ENCODE measurements around the gene APOBEC2. TPM values are rescaled to one million over a fixed set of nuclear protein-coding genes. Genes with fewer than 3 reads are reported as not detected.
A peak's percentile ranks its signal among the peaks of the same experiment; 100 is the strongest.

Gene APOBEC2
- total RNA-seq, 1 experiment from 2014 or later = 4.8 TPM

DNA sequence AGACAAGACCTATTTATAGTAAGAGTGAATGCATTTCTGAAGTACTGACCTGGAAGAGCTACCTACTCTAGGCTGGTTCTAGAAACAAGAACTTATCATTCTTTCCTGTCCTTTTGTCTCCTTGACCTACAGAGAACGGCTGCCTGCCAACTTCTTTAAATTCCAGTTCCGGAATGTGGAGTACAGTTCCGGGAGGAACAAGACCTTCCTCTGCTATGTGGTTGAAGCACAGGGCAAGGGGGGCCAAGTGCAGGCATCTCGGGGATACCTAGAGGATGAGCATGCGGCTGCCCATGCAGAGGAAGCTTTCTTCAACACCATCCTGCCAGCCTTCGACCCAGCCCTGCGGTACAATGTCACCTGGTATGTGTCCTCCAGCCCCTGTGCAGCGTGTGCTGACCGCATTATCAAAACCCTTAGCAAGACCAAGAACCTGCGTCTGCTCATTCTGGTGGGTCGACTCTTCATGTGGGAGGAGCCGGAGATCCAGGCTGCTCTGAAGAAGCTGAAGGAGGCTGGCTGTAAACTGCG is 8.3 kb downstream of the APOBEC2 start:
- H3K27me3 ChIP-seq (replicated peaks; ENCODE audit: control insufficient read depth, insufficient read depth, low read length) = no peaks in the 10 kb centered on the region
- no peak for DNase-seq
- H3K9me3 ChIP-seq = no peaks in the 10 kb centered on the region
- CTCF ChIA-PET = no interaction called here
- intact Hi-C loops (cut with micrococcal nuclease; ENCODE audit: unreplicated experiment) = loop anchor here (10.0 kb wide), 1 partner anchor 346 kb away; no protein-coding TSS in a partner anchor
- H3K4me1 Mint-ChIP-seq (ENCODE audit: low read depth, unreplicated experiment) = peaks cover 86% of the 10 kb centered on the region
- H3K4me3 ChIP-seq (ENCODE audit: low read depth, low read length) = no peak overlapping the region
- H3K36me3 Mint-ChIP-seq (ENCODE audit: insufficient read depth, unreplicated experiment) = peaks cover 30% of the 10 kb centered on the region
- peaks cover 9% of the 10 kb centered on the region for H3K9me3 Mint-ChIP-seq (ENCODE audit: unreplicated experiment)
- no peaks in the 10 kb centered on the region; the same call in 1 of the 2 replicates for H3K36me3 ChIP-seq (ENCODE audit: control insufficient read depth, insufficient read depth, low read length)
- no peak overlapping the region for H3K4me3 Mint-ChIP-seq (ENCODE audit: unreplicated experiment)
- POLR2A ChIA-PET = interaction anchor here (0.7 kb wide), 1 partner anchor 370 kb away, joined by 9 read pairs; no protein-coding TSS in a partner anchor
- peak overlapping the region; percentile 32 for H3K27ac Mint-ChIP-seq (ENCODE audit: unreplicated experiment)
- peaks cover 92% of the 10 kb centered on the region for H3K4me1 ChIP-seq
- no TSS peak for BruUV-seq (replicated peaks)
- H3K27me3 Mint-ChIP-seq (ENCODE audit: insufficient read depth, unreplicated experiment) = no peaks in the 10 kb centered on the region
- TF ChIP-seq, protein P1, sequence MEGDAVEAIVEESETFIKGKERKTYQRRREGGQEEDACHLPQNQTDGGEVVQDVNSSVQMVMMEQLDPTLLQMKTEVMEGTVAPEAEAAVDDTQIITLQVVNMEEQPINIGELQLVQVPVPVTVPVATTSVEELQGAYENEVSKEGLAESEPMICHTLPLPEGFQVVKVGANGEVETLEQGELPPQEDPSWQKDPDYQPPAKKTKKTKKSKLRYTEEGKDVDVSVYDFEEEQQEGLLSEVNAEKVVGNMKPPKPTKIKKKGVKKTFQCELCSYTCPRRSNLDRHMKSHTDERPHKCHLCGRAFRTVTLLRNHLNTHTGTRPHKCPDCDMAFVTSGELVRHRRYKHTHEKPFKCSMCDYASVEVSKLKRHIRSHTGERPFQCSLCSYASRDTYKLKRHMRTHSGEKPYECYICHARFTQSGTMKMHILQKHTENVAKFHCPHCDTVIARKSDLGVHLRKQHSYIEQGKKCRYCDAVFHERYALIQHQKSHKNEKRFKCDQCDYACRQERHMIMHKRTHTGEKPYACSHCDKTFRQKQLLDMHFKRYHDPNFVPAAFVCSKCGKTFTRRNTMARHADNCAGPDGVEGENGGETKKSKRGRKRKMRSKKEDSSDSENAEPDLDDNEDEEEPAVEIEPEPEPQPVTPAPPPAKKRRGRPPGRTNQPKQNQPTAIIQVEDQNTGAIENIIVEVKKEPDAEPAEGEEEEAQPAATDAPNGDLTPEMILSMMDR (IDR thresholded peaks at IDR 0.05; ENCODE audit: insufficient read depth in 1 of 2, low read depth in 1 of 2, low read length in 1 of 2, severe bottlenecking in 1 of 2, unreplicated experiment in 1 of 2) = no peak

DNA sequence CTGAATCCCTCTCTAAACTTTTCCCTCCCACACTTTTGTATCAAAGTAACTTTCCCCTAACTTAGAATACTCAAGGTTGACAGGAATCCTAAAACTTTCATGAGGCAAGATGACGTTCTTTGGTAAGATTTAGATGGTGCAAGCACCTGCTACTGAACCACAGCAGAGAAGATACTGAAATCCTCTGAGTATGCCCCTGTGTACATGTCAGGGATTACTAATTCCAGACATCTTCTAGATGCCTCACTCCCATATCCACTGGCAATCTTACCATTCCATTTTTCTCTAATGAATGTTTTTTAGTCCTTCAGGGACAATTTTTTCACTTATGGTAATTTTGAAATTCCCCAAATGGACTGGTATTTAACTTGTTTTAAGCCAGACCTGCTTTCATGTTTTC is 9.1 kb downstream of the APOBEC2 start:
- H3K4me3 ChIP-seq (ENCODE audit: low read depth, low read length) = no peak overlapping the region
- H3K9me3 ChIP-seq = no peaks in the 10 kb centered on the region
- H3K36me3 ChIP-seq (ENCODE audit: control insufficient read depth, insufficient read depth, low read length) = no peaks in the 10 kb centered on the region; the same call in 1 of the 2 replicates
- peak overlapping the region; percentile 11 for H3K4me3 Mint-ChIP-seq (ENCODE audit: unreplicated experiment)
- peaks cover 36% of the 10 kb centered on the region for H3K36me3 Mint-ChIP-seq (ENCODE audit: insufficient read depth, unreplicated experiment)
- intact Hi-C loops (cut with micrococcal nuclease; ENCODE audit: unreplicated experiment) = loop anchor here (10.0 kb wide), 1 partner anchor 347 kb away; no protein-coding TSS in a partner anchor
- no peaks in the 10 kb centered on the region for H3K27me3 Mint-ChIP-seq (ENCODE audit: insufficient read depth, unreplicated experiment)
- TF ChIP-seq, protein P1 (IDR thresholded peaks at IDR 0.05; ENCODE audit: insufficient read depth in 1 of 2, low read depth in 1 of 2, low read length in 1 of 2, severe bottlenecking in 1 of 2, unreplicated experiment in 1 of 2) = no peak
- H3K4me1 Mint-ChIP-seq (ENCODE audit: low read depth, unreplicated experiment) = peaks cover 88% of the 10 kb centered on the region
- no peak for DNase-seq
- ChIA-PET POLR2A (no interaction called here), CTCF (no interaction called here)
- H3K27me3 ChIP-seq (replicated peaks; ENCODE audit: control insufficient read depth, insufficient read depth, low read length) = no peaks in the 10 kb centered on the region
- peaks cover 92% of the 10 kb centered on the region for H3K4me1 ChIP-seq
- BruUV-seq (replicated peaks) = no TSS peak
- no peak overlapping the region for H3K27ac Mint-ChIP-seq (ENCODE audit: unreplicated experiment)
- H3K9me3 Mint-ChIP-seq (ENCODE audit: unreplicated experiment) = peaks cover 9% of the 10 kb centered on the region

DNA sequence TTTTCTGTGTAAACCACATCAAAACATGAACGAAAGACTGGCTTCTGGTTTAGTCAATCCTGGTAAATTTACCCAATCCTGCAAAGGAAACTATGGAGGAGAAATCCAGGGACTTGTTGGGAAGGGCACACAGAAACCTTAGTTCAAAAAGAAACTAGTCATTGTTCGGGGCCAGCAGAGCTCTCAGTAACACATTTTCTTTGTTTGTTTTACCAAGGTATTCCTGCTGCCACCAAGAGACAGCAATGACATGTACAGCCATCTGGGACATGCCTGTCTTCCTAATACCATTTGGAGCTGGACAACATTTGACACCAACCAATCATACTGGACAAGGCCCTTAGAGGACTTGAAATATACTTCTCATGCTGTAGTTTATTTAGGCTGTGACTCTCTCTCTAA is 10.9 kb downstream of the APOBEC2 start:
- peaks cover 42% of the 10 kb centered on the region for H3K36me3 Mint-ChIP-seq (ENCODE audit: insufficient read depth, unreplicated experiment)
- BruUV-seq (replicated peaks) = no TSS peak
- intact Hi-C loops (cut with micrococcal nuclease; ENCODE audit: unreplicated experiment) = loop anchor here (10.0 kb wide), 1 partner anchor 349 kb away; no protein-coding TSS in a partner anchor
- peak overlapping the region; percentile 70 for H3K4me3 Mint-ChIP-seq (ENCODE audit: unreplicated experiment)
- peaks cover 73% of the 10 kb centered on the region for H3K4me1 Mint-ChIP-seq (ENCODE audit: low read depth, unreplicated experiment)
- Histone ChIP-seq H3K4me3 (ENCODE audit: low read depth, low read length) (no peak overlapping the region), H3K36me3 (ENCODE audit: control insufficient read depth, insufficient read depth, low read length) (no peaks in the 10 kb centered on the region; the same call in 1 of the 2 replicates), H3K4me1 (peaks cover 80% of the 10 kb centered on the region), H3K9me3 (no peaks in the 10 kb centered on the region), H3K27me3 (replicated peaks; ENCODE audit: control insufficient read depth, insufficient read depth, low read length) (no peaks in the 10 kb centered on the region)
- ChIA-PET CTCF (interaction anchor here (1.5 kb wide), 2 partner anchors 9 to 24 kb away, joined by 4 to 10 read pairs; no protein-coding TSS in a partner anchor), POLR2A (no interaction called here)
- TF ChIP-seq, protein P1 (IDR thresholded peaks at IDR 0.05; ENCODE audit: insufficient read depth in 1 of 2, low read depth in 1 of 2, low read length in 1 of 2, severe bottlenecking in 1 of 2, unreplicated experiment in 1 of 2) = no peak
- H3K9me3 Mint-ChIP-seq (ENCODE audit: unreplicated experiment) = peaks cover 9% of the 10 kb centered on the region
- H3K27ac Mint-ChIP-seq (ENCODE audit: unreplicated experiment) = peak overlapping the region; percentile 68
- no peak for DNase-seq
- H3K27me3 Mint-ChIP-seq (ENCODE audit: insufficient read depth, unreplicated experiment) = no peaks in the 10 kb centered on the region

All from Caco-2 (cell line).